Activated T-cell treated with anti-CD3 and anti-CD28 coated beads for 4 hours (primary cell): ENCODE measurements around the gene RNU1-3.
"Not testable (repeated sequence)": the region's sequence is repeated elsewhere in the genome, so short reads cannot be mapped to it uniquely, and the experiment has no call there.

Experiments used
- DNase-seq: peaks from one replicate; pipeline ENCODE4 v3.0.0-alpha.2; 2020

RNU1-3 gene

GRCh38 chr1:16649960-16650359 lies 16.8 kb downstream of the RNU1-3 start:
- not testable (repeated sequence) for DNase-seq

- not testable (repeated sequence) for DNase-seq
Observed at GRCh38 chr1:16649390-16649789, 17.4 kb downstream of the RNU1-3 start.

- not testable (repeated sequence) for DNase-seq
Observed at GRCh38 chr1:16648756-16649155, 18.0 kb downstream of the RNU1-3 start.

- DNase-seq = not testable (repeated sequence)
Observed at GRCh38 chr1:16648250-16648649, 18.5 kb downstream of the RNU1-3 start.

DNA sequence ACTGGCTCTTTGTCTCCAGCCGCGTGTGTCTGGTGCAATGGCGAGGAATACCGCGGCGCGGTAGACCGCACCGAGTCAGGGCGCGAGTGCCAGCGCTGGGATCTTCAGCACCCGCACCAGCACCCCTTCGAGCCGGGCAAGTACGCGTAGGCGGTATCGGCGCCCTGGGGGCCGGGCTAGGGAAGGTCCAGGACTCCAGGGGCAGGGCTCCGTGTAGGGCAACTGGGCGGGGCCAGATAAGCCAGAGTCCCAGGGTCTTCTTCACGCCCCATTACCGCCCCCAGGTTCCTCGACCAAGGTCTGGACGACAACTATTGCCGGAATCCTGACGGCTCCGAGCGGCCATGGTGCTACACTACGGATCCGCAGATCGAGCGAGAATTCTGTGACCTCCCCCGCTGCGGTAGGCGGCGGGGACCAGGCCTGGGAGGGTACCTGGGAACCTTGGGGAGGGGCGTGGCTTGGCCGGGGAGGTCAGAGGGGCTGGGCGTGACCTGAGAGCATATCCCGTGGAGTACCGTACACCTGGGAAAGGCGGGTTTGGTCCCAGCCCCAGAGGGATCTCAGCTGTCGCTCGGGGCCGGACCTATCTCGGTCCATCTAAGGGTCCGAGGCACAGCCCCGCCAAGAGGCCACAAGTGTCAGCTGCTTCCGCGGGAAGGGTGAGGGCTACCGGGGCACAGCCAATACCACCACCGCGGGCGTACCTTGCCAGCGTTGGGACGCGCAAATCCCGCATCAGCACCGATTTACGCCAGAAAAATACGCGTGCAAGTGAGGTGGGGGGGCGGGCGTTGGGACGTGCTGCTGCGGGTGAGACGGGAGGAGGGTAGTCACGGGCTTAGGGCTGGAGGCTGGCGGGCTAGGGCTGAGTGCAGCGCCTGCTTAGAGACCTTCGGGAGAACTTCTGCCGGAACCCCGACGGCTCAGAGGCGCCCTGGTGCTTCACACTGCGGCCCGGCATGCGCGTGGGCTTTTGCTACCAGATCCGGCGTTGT lies 19.3 kb downstream of the RNU1-3 start:
- peak; percentile 50 for DNase-seq

DNA sequence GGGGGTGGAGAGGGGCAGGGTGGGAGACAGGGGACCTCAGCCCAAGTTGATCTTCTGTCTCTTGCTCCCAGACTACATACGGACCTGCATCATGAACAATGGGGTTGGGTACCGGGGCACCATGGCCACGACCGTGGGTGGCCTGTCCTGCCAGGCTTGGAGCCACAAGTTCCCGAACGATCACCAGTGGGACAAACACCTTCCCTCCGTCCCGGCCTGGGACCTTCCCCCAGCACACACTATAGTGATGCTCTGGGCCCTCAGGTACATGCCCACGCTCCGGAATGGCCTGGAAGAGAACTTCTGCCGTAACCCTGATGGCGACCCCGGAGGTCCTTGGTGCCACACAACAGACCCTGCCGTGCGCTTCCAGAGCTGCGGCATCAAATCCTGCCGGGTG lies 20.0 kb downstream of the RNU1-3 start:
- DNase-seq = not testable (repeated sequence)

- DNase-seq = not testable (repeated sequence)
Observed at GRCh38 chr1:16646061-16646664, 20.6 kb downstream of the RNU1-3 start.

- not testable (repeated sequence) for DNase-seq
Observed at GRCh38 chr1:16645271-16646060, 21.3 kb downstream of the RNU1-3 start.

DNA sequence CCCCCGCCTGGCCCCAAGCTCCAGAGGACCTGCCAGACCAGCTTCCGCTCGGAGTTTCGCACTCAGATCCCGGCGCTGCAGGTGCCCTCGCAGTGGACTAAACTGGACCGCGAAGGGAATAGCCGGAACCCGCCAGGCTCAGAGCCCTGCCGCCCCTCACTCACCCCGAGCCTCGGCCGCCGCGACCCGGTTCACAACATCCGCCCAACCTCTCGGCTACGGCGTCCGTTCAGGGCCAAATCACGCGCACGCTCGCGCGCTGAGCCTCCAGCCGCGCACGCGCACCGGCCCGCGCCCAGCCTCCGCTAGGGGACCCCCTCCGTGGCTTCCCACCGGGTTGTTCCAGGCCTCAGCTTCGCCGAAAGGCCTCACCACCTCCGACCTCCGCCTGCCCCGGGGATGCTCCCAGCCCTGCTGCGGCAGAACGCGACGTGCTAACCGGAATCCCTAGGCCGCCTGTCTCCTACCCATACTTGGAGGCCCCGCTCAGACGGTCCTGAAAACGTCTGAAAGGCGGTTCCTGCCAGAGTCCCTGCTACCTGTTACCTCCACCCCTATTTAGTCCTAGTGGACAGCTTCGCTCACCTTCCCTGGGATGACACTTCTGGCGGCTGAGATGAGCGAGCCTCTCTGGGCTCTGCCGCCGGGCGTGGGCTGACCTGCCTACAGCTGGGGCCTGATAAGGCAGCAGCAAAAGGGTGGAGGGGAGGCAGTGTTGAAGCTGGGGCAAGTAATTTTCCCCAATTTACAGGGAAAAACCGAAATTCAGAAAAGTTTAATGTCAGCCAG lies 22.1 kb downstream of the RNU1-3 start:
- peak; percentile 99 for DNase-seq

- no peak for DNase-seq
Observed at GRCh38 chr1:16644193-16644481, 22.6 kb downstream of the RNU1-3 start.

DNA sequence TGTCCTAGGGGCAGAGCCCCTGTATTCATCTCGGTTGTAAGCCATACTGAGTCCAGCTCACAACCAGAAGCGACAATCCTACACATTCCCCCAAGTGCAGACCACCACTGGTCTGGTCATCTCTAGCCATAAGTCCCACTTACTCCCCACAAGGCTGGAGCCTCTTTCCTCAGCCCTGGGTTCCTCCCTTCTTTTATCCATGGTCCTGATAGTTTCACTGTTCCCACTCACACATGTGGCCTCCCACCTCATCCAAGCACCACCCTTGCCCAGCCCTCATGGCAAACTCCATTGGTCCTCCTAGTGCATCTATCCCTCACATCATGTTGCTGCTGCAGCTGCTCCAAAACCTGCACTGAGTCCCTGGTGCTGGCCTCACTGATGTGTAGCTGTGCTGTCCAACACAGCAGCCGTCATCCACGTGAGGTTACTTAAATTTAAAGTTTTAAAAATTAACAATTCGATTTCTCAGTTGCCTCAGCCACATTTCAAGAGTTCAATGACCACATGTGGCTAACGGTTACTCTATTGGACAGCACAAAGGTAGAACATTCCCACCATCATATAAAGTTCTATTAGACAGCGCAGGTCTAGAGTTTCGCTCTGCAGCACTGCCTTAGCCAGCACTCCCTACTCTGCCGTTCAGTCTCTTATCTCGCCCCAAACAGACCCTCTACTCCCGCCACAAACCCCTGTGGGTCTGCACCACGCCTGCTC lies 23.1 kb downstream of the RNU1-3 start:
- DNase-seq = not testable (repeated sequence)

DNA sequence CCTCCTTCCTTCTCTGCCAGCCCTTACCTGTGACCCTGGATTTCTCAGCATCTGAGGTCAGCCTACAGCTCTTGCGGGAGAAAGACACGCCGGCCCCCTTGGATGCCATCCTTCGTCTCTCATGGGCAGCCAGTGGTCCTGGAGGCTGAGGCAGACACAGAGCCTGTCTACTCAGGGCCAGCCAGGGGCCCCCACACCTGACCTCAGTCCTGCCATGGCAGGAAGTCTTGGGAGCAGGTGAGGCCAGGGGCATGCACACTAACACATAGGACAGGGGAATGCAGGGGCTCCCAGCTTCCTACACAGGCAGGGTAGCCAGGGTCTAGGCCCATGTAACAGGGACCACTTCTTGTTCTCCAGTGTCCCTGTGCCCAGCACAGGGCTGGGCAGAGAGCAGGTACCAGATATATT lies 23.7 kb downstream of the RNU1-3 start:
- DNase-seq = not testable (repeated sequence)

DNA sequence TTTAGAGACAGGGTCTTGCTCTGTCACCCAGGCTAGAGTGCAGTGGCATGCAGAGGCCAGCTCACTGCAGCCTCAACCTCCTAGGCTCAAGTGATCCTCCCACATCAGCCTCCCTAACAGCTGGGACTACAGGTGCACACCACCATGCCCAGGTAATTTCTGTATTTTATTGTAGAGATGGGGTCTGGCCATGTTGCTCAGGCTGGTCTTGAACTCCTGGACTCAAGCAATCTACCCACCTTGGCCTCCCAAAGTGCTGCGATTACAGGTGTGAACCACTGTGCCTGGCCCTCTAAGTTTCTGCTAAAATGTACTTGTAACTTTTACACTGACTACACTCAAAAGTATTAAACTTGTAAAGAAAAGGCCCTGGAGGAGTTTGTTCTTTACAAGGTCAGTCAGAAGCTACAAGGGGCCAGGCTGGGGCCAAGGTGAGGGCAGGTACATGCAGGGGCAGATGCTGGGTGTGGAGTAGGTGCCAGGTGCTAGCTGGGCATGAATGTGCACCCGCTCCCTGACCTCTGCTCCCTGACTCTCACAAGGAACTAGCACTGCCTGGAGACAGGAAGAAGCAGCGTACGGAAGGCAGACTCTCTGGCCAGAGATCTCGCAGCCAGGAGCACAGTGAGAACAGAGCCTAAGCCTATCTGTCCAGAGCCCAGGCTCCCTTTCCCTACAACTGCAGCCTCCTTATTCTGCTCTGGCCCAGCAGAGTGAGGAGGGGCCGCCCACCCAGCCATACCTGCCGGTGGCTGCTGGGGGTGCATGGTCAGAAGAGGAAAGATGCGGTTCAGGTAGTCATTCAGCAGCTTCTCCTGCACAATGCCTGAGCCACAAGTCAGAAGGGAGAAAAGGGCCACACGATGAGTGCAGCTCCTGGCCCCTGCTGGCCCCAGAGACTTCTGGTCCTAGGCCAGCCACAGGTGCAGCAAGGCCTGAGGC lies 24.5 kb downstream of the RNU1-3 start:
- not testable (repeated sequence) for DNase-seq

GRCh38 chr1:16641159-16641975 lies 25.4 kb downstream of the RNU1-3 start:
- not testable (repeated sequence) for DNase-seq

DNA sequence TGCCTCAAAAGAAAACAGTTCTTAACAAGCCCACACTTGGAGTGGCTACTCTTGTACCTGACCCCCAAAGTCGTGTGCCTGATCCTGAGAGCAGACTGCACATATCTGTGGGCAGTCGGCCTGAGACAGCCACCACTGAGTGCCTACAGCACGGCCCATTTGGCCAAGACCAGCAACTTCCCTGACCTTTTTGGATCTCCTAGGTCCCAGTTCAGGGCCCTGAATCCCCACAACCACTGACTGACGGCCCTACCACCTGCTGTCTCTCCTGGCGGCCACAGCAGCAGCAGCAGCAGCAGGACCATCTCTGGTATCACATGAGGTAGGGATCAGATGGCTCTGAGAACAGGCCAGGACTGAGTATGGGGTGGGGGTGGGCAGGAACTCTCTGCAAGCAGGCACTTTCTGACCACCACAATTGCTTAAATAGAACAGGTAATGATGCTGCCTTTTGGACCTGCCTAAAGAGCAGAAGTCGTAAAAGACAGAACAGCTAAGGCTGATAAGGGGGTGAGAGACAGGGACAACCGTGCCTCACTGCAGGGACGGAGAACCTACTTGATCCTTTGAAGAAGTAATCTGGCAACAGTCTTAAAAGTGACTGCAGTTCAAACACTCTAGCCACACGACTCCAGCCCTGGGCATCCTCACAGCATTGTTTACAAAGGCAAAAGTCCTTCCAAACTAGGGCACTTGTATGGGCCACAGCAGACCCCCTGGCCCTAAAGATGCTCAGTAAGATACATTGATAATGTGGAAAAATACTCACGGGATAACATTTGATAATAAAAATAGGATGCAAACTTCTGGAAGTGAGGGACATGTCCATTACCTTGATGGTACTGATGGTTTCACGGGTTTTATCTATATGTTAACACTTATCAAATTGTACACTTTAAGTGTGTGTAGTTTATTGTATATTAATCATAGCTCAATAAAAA lies 27.4 kb downstream of the RNU1-3 start:
- DNase-seq = not testable (repeated sequence)

GRCh38 chr1:16637941-16638778 lies 28.6 kb downstream of the RNU1-3 start:
- DNase-seq = not testable (repeated sequence)

GRCh38 chr1:16636551-16637195 lies 30.1 kb downstream of the RNU1-3 start:
- DNase-seq = not testable (repeated sequence)
